Retinal pigment epithelial cell (primary cell): ENCODE measurements around the gene FSTL4.

Experiments
- DNase-seq: peaks from one replicate; pipeline ENCODE4 v3.0.0-alpha.2; 2010; ENCODE audit warnings: low read depth
- H3K4me3 ChIP-seq: 2 replicates; pipeline ENCODE4 v1.5.1; 2011; ENCODE audit warnings: mild to moderate bottlenecking, low read length, control low read depth, moderate library complexity
- CTCF ChIP-seq: conservative IDR thresholded peaks from 2 replicates; pipeline ENCODE4 v1.5.1; 2011; ENCODE audit warnings: low read depth, low read length, control low read depth, inconsistent platforms

FSTL4 gene

GRCh38 chr5:133200256-133200655 is 412.1 kb downstream of the FSTL4 start:
- no peak overlapping the region for H3K4me3 ChIP-seq
- DNase-seq = no peak
- TF ChIP-seq CTCF = no peak

- no peak for DNase-seq
- no peak for TF ChIP-seq CTCF
- H3K4me3 ChIP-seq = no peak overlapping the region
These were observed 412.7 kb downstream of the FSTL4 start for GRCh38 chr5:133199417-133200178.

- no peak for DNase-seq
- H3K4me3 ChIP-seq = no peak overlapping the region
- TF ChIP-seq CTCF = no peak
These were observed 413.8 kb downstream of the FSTL4 start for GRCh38 chr5:133198511-133198910.

GRCh38 chr5:133196441-133197085 is 415.8 kb downstream of the FSTL4 start:
- no peak for TF ChIP-seq CTCF
- DNase-seq = no peak
- no peak overlapping the region for H3K4me3 ChIP-seq

GRCh38 chr5:133195250-133195649 is 417.1 kb downstream of the FSTL4 start:
- no peak for TF ChIP-seq CTCF
- H3K4me3 ChIP-seq = no peak overlapping the region
- DNase-seq = no peak

- DNase-seq = no peak
- no peak overlapping the region for H3K4me3 ChIP-seq
- no peak for TF ChIP-seq CTCF
These were observed 418.5 kb downstream of the FSTL4 start for GRCh38 chr5:133193794-133194193.

- no peak for TF ChIP-seq CTCF
- no peak for DNase-seq
- no peak overlapping the region for H3K4me3 ChIP-seq
These were observed 419.6 kb downstream of the FSTL4 start for GRCh38 chr5:133192716-133193115.
